Right forelimb (tissue), 1 donor: ENCODE results near the gene HIP1.
"Not testable (repeated sequence)": the region's sequence is repeated elsewhere in the genome, so short reads cannot be mapped to it uniquely, and the experiment has no call there.

Experiments
- DNase-seq: peaks from one replicate; pipeline ENCODE4 v3.0.0-alpha.2; 2018

Gene HIP1

GRCh38 chr7:75738604-75738974 is at the start of gene HIP1:
Gene HIP1, minus strand, starts transcription at chr7:75738941. Its CDS starts 21 bp downstream, at chr7:75738920.
- no peak for DNase-seq

- not testable (repeated sequence) for DNase-seq
Observed at GRCh38 chr7:75788154-75788847, 49.6 kb upstream of the HIP1 start.

GRCh38 chr7:75783058-75783457 is 44.3 kb upstream of the HIP1 start:
- DNase-seq: not testable (repeated sequence)

GRCh38 chr7:75780647-75781273 is 42.0 kb upstream of the HIP1 start:
- not testable (repeated sequence) for DNase-seq

- DNase-seq: not testable (repeated sequence)
Observed at GRCh38 chr7:75779516-75779915, 40.8 kb upstream of the HIP1 start.

- DNase-seq: not testable (repeated sequence)
Observed at GRCh38 chr7:75779035-75779434, 40.3 kb upstream of the HIP1 start.

GRCh38 chr7:75776295-75776971 is 37.7 kb upstream of the HIP1 start:
- no peak for DNase-seq

- DNase-seq: not testable (repeated sequence)
Observed at GRCh38 chr7:75773958-75774357, 35.2 kb upstream of the HIP1 start.

GRCh38 chr7:75772081-75773077 is 33.6 kb upstream of the HIP1 start, which contains the start of gene CCL26:
Gene CCL26, minus strand, starts transcription at chr7:75772211. Its CDS starts 35 bp downstream, at chr7:75772176.
- no peak for DNase-seq

- no peak for DNase-seq
Observed at GRCh38 chr7:75771224-75771623, 32.5 kb upstream of the HIP1 start.

- DNase-seq: no peak
Observed at GRCh38 chr7:75762350-75762917, 23.7 kb upstream of the HIP1 start.

GRCh38 chr7:75761801-75762200 is 23.1 kb upstream of the HIP1 start:
- DNase-seq: not testable (repeated sequence)

- no peak for DNase-seq
Observed at GRCh38 chr7:75758491-75758890, 19.8 kb upstream of the HIP1 start.

- no peak for DNase-seq
Observed at GRCh38 chr7:75757860-75758259, 19.1 kb upstream of the HIP1 start.

- no peak for DNase-seq
Observed at GRCh38 chr7:75756991-75757676, 18.4 kb upstream of the HIP1 start.

- no peak for DNase-seq
Observed at GRCh38 chr7:75756206-75756990, 17.7 kb upstream of the HIP1 start.

- no peak for DNase-seq
Observed at GRCh38 chr7:75743455-75743859, 4.7 kb upstream of the HIP1 start.

GRCh38 chr7:75740846-75741497 is 2.2 kb upstream of the HIP1 start:
- no peak for DNase-seq

GRCh38 chr7:75739796-75740672 is 1.3 kb upstream of the HIP1 start:
- DNase-seq: no peak
